Nephron progenitor cell (in vitro differentiated cells): ENCODE measurements around the gene ENOX1.

Source experiments
- DNase-seq: peaks from one replicate; pipeline ENCODE4 v3.0.0; 2021
- H3K27ac Mint-ChIP-seq: 2 replicates; pipeline ENCODE4 v1.8.0; 2021; ENCODE audit warnings: mild to moderate bottlenecking, moderate library complexity, mixed read lengths
- H3K27me3 Mint-ChIP-seq: 2 replicates; pipeline ENCODE4 v1.8.0; 2021; ENCODE audit warnings: mild to moderate bottlenecking, low read depth, mixed read lengths; ENCODE audit not compliant: poor library complexity
- H3K36me3 Mint-ChIP-seq: 2 replicates; pipeline ENCODE4 v1.8.0; 2021; ENCODE audit warnings: low read depth, mixed read lengths
- H3K4me1 Mint-ChIP-seq: 2 replicates; pipeline ENCODE4 v1.8.0; 2021; ENCODE audit warnings: mixed read lengths
- H3K4me3 Mint-ChIP-seq: 2 replicates; pipeline ENCODE4 v1.8.0; 2021; ENCODE audit warnings: mild to moderate bottlenecking, moderate library complexity, mixed read lengths
- H3K9me3 Mint-ChIP-seq: 2 replicates; pipeline ENCODE4 v1.8.0; 2021; ENCODE audit warnings: mild to moderate bottlenecking, moderate library complexity, mixed read lengths
- CTCF ChIP-seq: fragments of 200-600 bp; sonication (generic); IDR thresholded peaks from 2 replicates; pipeline ENCODE4 v1.5.0; 2021; ENCODE audit warnings: antibody characterized with exemption

Gene ENOX1

GRCh38 chr13:43785261-43785649 lies 1.5 kb downstream of the ENOX1 start:
- H3K27ac Mint-ChIP-seq, result no peak overlapping the region
- DNase-seq, result peak; percentile 16
- TF ChIP-seq CTCF, result no peak
- no peaks in the 10 kb centered on the region for H3K9me3 Mint-ChIP-seq
- H3K4me1 Mint-ChIP-seq, result peaks cover 17% of the 10 kb centered on the region
- H3K27me3 Mint-ChIP-seq, result peaks cover 76% of the 10 kb centered on the region
- no peaks in the 10 kb centered on the region for H3K36me3 Mint-ChIP-seq
- H3K4me3 Mint-ChIP-seq, result peak overlapping the region; percentile 69

DNA sequence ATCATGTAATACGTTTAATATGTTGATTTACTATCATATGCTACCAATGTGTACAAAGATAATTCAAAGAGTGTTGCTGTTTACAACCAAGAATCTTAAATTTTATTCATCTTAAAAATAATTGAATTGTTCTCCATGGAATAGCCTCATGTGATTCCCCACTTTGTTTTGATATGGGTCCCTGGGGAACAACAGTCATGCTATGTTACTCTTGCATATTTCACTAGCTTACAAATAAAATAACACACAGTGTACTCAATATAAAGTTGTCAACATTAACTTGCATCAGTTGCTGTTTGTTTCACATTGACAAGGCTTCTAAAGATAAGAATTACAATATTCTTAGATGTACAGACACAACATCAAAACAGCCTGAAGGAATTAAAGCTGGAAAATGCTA lies 2.3 kb downstream of the ENOX1 start:
- Mint-ChIP-seq H3K4me1 (peaks cover 17% of the 10 kb centered on the region), H3K36me3 (no peaks in the 10 kb centered on the region), H3K9me3 (no peaks in the 10 kb centered on the region), H3K4me3 (no peak overlapping the region), H3K27ac (no peak overlapping the region), H3K27me3 (peaks cover 80% of the 10 kb centered on the region)
- DNase-seq, result no peak
- no peak for TF ChIP-seq CTCF

GRCh38 chr13:43783820-43784219 lies 3.0 kb downstream of the ENOX1 start:
- no peak for DNase-seq
- Mint-ChIP-seq H3K4me1 (peaks cover 17% of the 10 kb centered on the region), H3K27ac (no peak overlapping the region)

DNA sequence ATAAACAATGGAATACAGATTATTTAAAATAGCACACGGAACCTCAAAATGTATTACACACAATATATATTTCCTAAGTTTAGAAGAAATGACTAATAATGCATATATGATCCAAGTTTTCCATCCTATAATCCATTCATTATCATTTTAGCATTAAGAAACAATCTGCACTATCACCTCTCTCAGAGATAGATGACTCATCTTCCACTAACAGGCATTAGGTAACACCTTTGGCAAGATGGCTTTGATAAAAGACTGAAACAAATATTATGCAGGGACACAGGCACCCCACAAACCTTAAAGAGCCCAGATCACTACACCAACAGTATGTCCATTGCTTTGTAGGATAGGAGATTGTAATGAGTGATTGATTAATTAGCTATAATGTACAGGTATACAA lies 4.1 kb downstream of the ENOX1 start:
- Mint-ChIP-seq H3K4me3 (no peak overlapping the region), H3K27ac (no peak overlapping the region), H3K36me3 (no peaks in the 10 kb centered on the region), H3K4me1 (peaks cover 12% of the 10 kb centered on the region), H3K27me3 (peaks cover 73% of the 10 kb centered on the region), H3K9me3 (no peaks in the 10 kb centered on the region)
- no peak for DNase-seq
- no peak for TF ChIP-seq CTCF

More at GRCh38 chr13:43783820-43784219, 3.0 kb downstream of the ENOX1 start:
- no peaks in the 10 kb centered on the region for H3K36me3 Mint-ChIP-seq
- peaks cover 78% of the 10 kb centered on the region for H3K27me3 Mint-ChIP-seq
- H3K9me3 Mint-ChIP-seq, result no peaks in the 10 kb centered on the region
- H3K4me3 Mint-ChIP-seq, result no peak overlapping the region
- TF ChIP-seq CTCF, result no peak

GRCh38 chr13:43780666-43781065 lies 6.1 kb downstream of the ENOX1 start:
- H3K4me1 Mint-ChIP-seq, result peaks cover 13% of the 10 kb centered on the region
- H3K27ac Mint-ChIP-seq, result no peak overlapping the region
- TF ChIP-seq CTCF, result no peak
- no peak for DNase-seq
- no peaks in the 10 kb centered on the region for H3K9me3 Mint-ChIP-seq
- H3K4me3 Mint-ChIP-seq, result no peak overlapping the region
- H3K27me3 Mint-ChIP-seq, result peaks cover 64% of the 10 kb centered on the region
- H3K36me3 Mint-ChIP-seq, result no peaks in the 10 kb centered on the region

GRCh38 chr13:43776501-43777079 lies 10.2 kb downstream of the ENOX1 start:
- H3K4me1 Mint-ChIP-seq, result peaks cover 4% of the 10 kb centered on the region
- no peaks in the 10 kb centered on the region for H3K9me3 Mint-ChIP-seq
- no peak for DNase-seq
- no peaks in the 10 kb centered on the region for H3K36me3 Mint-ChIP-seq
- TF ChIP-seq CTCF, result no peak
- peaks cover 30% of the 10 kb centered on the region for H3K27me3 Mint-ChIP-seq
- no peak overlapping the region for H3K27ac Mint-ChIP-seq
- no peak overlapping the region for H3K4me3 Mint-ChIP-seq
